Ovary (tissue), 3 donors: Measurements from ENCODE around the gene ST14.

Source experiments
- POLR2A ChIP-seq: fragments of 450-650 bp; IDR thresholded peaks from one replicate; pipeline ENCODE4 v1.6.1; 2017; ENCODE audit warnings: antibody characterized with exemption, mild to moderate bottlenecking, moderate library complexity
- TF ChIP-seq, protein P1 (sequence below), 3 donors: fragments of 450-650 bp in 2 of 3; fragments of 200-600 bp in 1 of 3; IDR thresholded peaks; one replicate each; pipeline versions ENCODE4 v1.5.1 to v1.8.0; 2016 to 2022; ENCODE audit warnings: antibody characterized with exemption in 3 of 3, mild to moderate bottlenecking in 1 of 3
- donor health status: DM: no; HTN: no; CAD: no.

DNA sequence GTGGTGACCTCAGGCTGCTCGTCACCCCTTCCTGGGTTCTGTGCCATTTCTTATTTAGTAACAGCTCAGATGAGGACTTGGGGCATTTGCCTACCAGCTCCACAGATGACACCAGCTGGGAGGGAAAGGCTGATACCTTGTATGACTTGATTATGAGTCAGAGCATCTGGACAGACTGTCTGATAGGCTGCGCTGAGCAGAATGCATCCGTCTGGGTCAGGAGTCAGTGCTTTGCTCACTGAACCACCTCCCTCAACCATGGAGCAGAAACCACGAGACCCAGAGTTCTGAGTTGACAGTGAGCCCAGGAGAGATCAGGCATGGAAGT is 6.8 kb downstream of the ST14 start:
- TF ChIP-seq, protein P1, sequence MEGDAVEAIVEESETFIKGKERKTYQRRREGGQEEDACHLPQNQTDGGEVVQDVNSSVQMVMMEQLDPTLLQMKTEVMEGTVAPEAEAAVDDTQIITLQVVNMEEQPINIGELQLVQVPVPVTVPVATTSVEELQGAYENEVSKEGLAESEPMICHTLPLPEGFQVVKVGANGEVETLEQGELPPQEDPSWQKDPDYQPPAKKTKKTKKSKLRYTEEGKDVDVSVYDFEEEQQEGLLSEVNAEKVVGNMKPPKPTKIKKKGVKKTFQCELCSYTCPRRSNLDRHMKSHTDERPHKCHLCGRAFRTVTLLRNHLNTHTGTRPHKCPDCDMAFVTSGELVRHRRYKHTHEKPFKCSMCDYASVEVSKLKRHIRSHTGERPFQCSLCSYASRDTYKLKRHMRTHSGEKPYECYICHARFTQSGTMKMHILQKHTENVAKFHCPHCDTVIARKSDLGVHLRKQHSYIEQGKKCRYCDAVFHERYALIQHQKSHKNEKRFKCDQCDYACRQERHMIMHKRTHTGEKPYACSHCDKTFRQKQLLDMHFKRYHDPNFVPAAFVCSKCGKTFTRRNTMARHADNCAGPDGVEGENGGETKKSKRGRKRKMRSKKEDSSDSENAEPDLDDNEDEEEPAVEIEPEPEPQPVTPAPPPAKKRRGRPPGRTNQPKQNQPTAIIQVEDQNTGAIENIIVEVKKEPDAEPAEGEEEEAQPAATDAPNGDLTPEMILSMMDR (IDR thresholded peaks at IDR 0.05): no peak
- TF ChIP-seq POLR2A: no peak
